Sigmoid colon (tissue), 4 donors: ENCODE results near the gene PEAK1.

ENCODE experiments used
- POLR2A ChIP-seq, 2 donors: fragments of 450-650 bp; IDR thresholded peaks; one replicate each; pipeline ENCODE4 v1.6.1; 2016; ENCODE audit warnings: antibody characterized with exemption in 2 of 2, mild to moderate bottlenecking in 2 of 2, moderate library complexity in 2 of 2
- POLR2AphosphoS5 ChIP-seq, 4 donors: sonication (generic); formaldehyde crosslinking; IDR thresholded peaks; one replicate each; pipeline ENCODE4 v1.6.1; 2017; ENCODE audit warnings: antibody characterized with exemption in 4 of 4

DNA sequence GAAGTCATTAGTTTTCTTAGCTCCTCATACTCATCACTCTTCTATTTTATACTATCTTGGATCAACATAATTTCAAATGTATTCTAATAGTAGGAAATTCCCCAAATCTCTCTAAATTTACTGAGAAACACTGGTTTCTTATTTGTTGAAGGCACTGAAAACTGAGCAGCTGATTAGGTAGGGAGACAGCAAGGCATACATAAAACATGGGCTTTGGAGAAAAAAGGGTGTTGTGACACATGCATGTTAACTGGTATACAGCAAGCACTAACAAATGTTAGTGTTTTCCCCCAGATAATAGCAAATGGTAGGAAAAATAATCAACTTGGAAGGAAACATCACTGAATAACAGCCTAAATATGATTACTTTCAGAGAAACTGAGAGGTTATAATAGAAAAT lies 223.5 kb downstream of the PEAK1 start:
- TF ChIP-seq POLR2AphosphoS5 (IDR thresholded peaks at IDR 0.05) (no peak), POLR2A (IDR thresholded peaks at IDR 0.05) (no peak)
